NOMO-1 treated with dmso at 0.1 percent for 144 hours (cell line): ENCODE results near the gene TRIM41.
"Not testable (repeated sequence)": the region's sequence is repeated elsewhere in the genome, so short reads cannot be mapped to it uniquely, and the experiment has no call there.

Experiments used
- DNase-seq: peaks from one replicate; lab custom pipeline; 2025; ENCODE audit not compliant: unreplicated experiment; lab: John Stamatoyannopoulos, UW

The TRIM41 gene

DNA sequence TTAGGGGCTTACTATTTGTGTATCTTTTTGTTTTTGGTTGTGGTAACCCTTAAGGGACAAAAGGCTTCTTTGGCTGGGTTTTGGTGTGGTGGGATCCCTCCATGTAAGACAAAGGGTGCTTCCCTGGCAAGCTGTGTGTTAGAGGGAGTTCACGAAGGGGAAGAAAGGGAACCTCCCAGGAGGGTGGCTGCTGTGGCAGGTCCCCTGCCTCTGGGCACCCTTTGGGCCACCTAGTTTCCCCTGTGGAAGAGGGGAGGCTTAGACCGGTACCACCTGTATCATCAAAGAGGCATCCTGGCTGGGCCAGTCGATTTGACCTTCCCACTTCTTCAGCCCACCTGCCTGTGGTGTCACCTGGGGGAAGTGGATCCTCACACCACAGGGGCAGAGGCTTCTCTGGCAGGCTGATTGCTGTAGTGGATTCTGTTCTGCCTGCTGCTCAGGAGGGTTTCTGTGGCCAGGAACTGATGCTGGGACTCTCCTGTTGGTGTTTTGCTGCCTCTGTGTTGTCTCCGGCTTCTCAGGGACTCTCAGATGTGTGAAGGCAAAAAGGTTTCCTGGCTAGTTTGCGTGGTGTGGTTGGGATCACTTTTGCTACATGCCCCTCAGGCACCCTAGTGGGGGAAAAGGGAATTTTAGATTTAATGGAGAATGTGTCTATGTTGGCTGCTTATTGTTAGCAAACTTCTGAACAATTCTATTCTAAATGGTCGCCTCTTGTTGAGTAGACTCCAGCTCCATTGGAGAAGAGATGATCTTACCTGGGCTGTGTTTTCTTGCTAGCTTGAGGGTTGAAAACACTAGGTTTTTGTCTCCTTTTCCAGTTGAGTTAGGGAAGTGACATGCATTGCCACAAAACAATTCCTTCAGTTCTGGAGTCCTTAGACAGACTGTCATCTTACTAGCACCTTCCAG lies 61.0 kb downstream of the TRIM41 start:
- not testable (repeated sequence) for DNase-seq
